H1 (cell line): Measurements from ENCODE around the gene BRSK2. TPM values are rescaled to one million over a fixed set of nuclear protein-coding genes. Genes with fewer than 3 reads are reported as not detected.

ENCODE experiments used
- CTCF ChIA-PET: fragments of 300-600 bp; sonication (Branson Sonifier 250); formaldehyde crosslinking; loops from one replicate; lab custom pipeline; 2021; ENCODE audit not compliant: partially characterized antibody; lab: Charles Lee
- POLR2A ChIA-PET: fragments of 300-600 bp; sonication (Branson Sonifier 250); formaldehyde crosslinking; loops from one replicate; lab custom pipeline; 2021; ENCODE audit warnings: inconsistent platforms; ENCODE audit not compliant: partially characterized antibody; lab: Charles Lee
- DNase-seq, 2 experiments: peaks; one replicate each; pipeline versions ENCODE4 v3.0.0 to v3.0.0-alpha.2; 2010 to 2022; ENCODE audit warnings: low spot score in 2 of 2, low read depth in 1 of 2, mixed read lengths in 1 of 2
- FAIRE-seq: peaks from 2 replicates; lab custom pipeline; 2011; peaks lifted over from hg19 to GRCh38; lab: Jason Lieb, UNC
- H2AFZ ChIP-seq: 2 replicates; pipeline ENCODE4 v1.8.1; 2012; ENCODE audit warnings: low read length, inconsistent platforms
- H2AK5ac ChIP-seq: 2 replicates; pipeline ENCODE4 v1.6.1; 2013; ENCODE audit warnings: low read depth, low read length
- H2BK120ac ChIP-seq: replicated peaks from 2 replicates; pipeline ENCODE3; 2013; ENCODE audit warnings: low read depth, low read length, inconsistent platforms
- H2BK12ac ChIP-seq: 2 replicates; pipeline ENCODE4 v1.6.1; 2013; ENCODE audit warnings: low read depth, low read length
- H2BK15ac ChIP-seq: 2 replicates; pipeline ENCODE4 v1.6.1; 2013; ENCODE audit warnings: low read length
- H2BK20ac ChIP-seq: 2 replicates; pipeline ENCODE4 v1.6.1; 2013; ENCODE audit warnings: low read length
- H2BK5ac ChIP-seq: 2 replicates; pipeline ENCODE4 v1.6.1; 2013; ENCODE audit warnings: low read depth, low read length
- H3K14ac ChIP-seq: 2 replicates; pipeline ENCODE4 v1.6.1; 2013; ENCODE audit warnings: inconsistent platforms; ENCODE audit not compliant: insufficient read length
- H3K18ac ChIP-seq: 2 replicates; pipeline ENCODE4 v1.6.1; 2013; ENCODE audit warnings: low read length; ENCODE audit errors: extremely low read depth
- H3K23ac ChIP-seq: 2 replicates; pipeline ENCODE4 v1.6.1; 2013; ENCODE audit warnings: inconsistent platforms; ENCODE audit not compliant: insufficient read length
- H3K23me2 ChIP-seq: 2 replicates; pipeline ENCODE4 v1.6.1; 2013; ENCODE audit warnings: low read depth, low read length
- H3K27ac ChIP-seq: 2 replicates; pipeline ENCODE4 v1.6.1; 2011; ENCODE audit warnings: low read depth, low read length, inconsistent platforms
- H3K27me3 ChIP-seq, 4 experiments: replicated peaks in 1 of 4; 1 replicate in 1 of 4; 2 replicates in 3 of 4; pipeline versions ENCODE4 v1.6.1 to v1.8.1; 2011 to 2013; ENCODE audit warnings: low read length in 3 of 4, mild to moderate bottlenecking in 3 of 4, inconsistent platforms in 2 of 4, mixed read lengths in 2 of 4, moderate library complexity in 1 of 4; ENCODE audit not compliant: control insufficient read depth in 3 of 4, insufficient read depth in 3 of 4; ENCODE audit errors: extremely low read depth in 1 of 4
- H3K36me3 ChIP-seq, 4 experiments: 2 replicates each; pipeline versions ENCODE4 v1.6.1 to v1.8.1; 2011 to 2013; ENCODE audit warnings: mild to moderate bottlenecking in 4 of 4, low read length in 3 of 4, moderate library complexity in 2 of 4, control low read depth in 1 of 4, inconsistent platforms in 1 of 4; ENCODE audit not compliant: insufficient read depth in 4 of 4, control insufficient read depth in 2 of 4
- H3K4ac ChIP-seq: replicated peaks from 2 replicates; pipeline ENCODE3; 2013; ENCODE audit warnings: low read length, low read depth, mixed read lengths, inconsistent platforms; ENCODE audit not compliant: insufficient read length
- H3K4me1 ChIP-seq, 4 experiments: replicated peaks in 1 of 4; 1 replicate in 1 of 4; 2 replicates in 3 of 4; pipeline versions ENCODE4 v1.6.1 to v1.8.1; 2011 to 2013; ENCODE audit warnings: low read length in 3 of 4, inconsistent platforms in 2 of 4, mixed read lengths in 1 of 4; ENCODE audit not compliant: insufficient read depth in 4 of 4, control insufficient read depth in 3 of 4
- H3K4me2 ChIP-seq, 2 experiments: 2 replicates each; pipeline versions ENCODE4 v1.6.1 to v1.8.1; 2011 to 2013; ENCODE audit warnings: low read depth in 2 of 2, low read length in 2 of 2, control low read depth in 1 of 2, inconsistent platforms in 1 of 2, mild to moderate bottlenecking in 1 of 2; ENCODE audit not compliant: insufficient read depth in 1 of 2
- H3K4me3 ChIP-seq, 4 experiments: fragments of 200-600, 300-600 bp in 1 of 4; sonication (generic), shearing (Covaris generic), sonication (Bioruptor Twin) in 1 of 4; 2 replicates each; pipeline versions ENCODE4 v1.5.1 to v1.8.1; 2011 to 2016; ENCODE audit warnings: low read length in 4 of 4, low read depth in 3 of 4, control low read depth in 2 of 4, inconsistent platforms in 2 of 4, mild to moderate bottlenecking in 2 of 4, mixed read lengths in 1 of 4, moderate library complexity in 1 of 4; ENCODE audit not compliant: insufficient read depth in 2 of 4; ENCODE audit errors: extremely low read depth in 1 of 4
- H3K56ac ChIP-seq: replicated peaks from 2 replicates; pipeline ENCODE3; 2013; ENCODE audit warnings: low read depth, mild to moderate bottlenecking, mixed read lengths, low read length, inconsistent platforms; ENCODE audit not compliant: insufficient read length
- H3K79me1 ChIP-seq: 2 replicates; pipeline ENCODE4 v1.6.1; 2013; ENCODE audit warnings: low read depth, low read length, control low read depth
- H3K79me2 ChIP-seq, 2 experiments: 2 replicates each; pipeline versions ENCODE4 v1.6.1 to v1.8.1; 2012 to 2013; ENCODE audit warnings: low read length in 2 of 2, mild to moderate bottlenecking in 2 of 2, inconsistent platforms in 1 of 2; ENCODE audit not compliant: insufficient read depth in 2 of 2, control insufficient read depth in 1 of 2
- H3K9ac ChIP-seq, 4 experiments: replicated peaks in 1 of 4; 1 replicate in 1 of 4; 2 replicates in 3 of 4; pipeline versions ENCODE4 v1.6.1 to v1.8.1; 2011 to 2013; ENCODE audit warnings: low read depth in 3 of 4, low read length in 3 of 4, control low read depth in 2 of 4, mild to moderate bottlenecking in 2 of 4, moderate library complexity in 2 of 4, inconsistent platforms in 1 of 4; ENCODE audit errors: extremely low read depth in 1 of 4
- H3K9me3 ChIP-seq, 2 experiments: 2 replicates each; pipeline versions ENCODE4 v1.6.1 to v1.8.1; 2012 to 2013; ENCODE audit warnings: mild to moderate bottlenecking in 2 of 2, moderate library complexity in 2 of 2, control low read depth in 1 of 2, inconsistent platforms in 1 of 2, low read depth in 1 of 2, low read length in 1 of 2, mixed read lengths in 1 of 2; ENCODE audit not compliant: insufficient read depth in 2 of 2
- H4K20me1 ChIP-seq, 2 experiments: replicated peaks in 1 of 2; 2 replicates each; pipeline versions ENCODE3 to v1.8.1; 2011 to 2013; ENCODE audit warnings: inconsistent platforms in 2 of 2, low read length in 2 of 2, mild to moderate bottlenecking in 1 of 2; ENCODE audit not compliant: insufficient read depth in 2 of 2, control insufficient read depth in 1 of 2
- H4K5ac ChIP-seq: 2 replicates; pipeline ENCODE4 v1.6.1; 2013; ENCODE audit warnings: low read length, low read depth, mixed read lengths, inconsistent platforms; ENCODE audit not compliant: insufficient read length
- H4K8ac ChIP-seq: 2 replicates; pipeline ENCODE4 v1.8.0; 2013; ENCODE audit warnings: mild to moderate bottlenecking, moderate library complexity, low read length, inconsistent platforms; ENCODE audit not compliant: insufficient read depth; ENCODE audit errors: extremely low read depth
- H4K91ac ChIP-seq: replicated peaks from 2 replicates; pipeline ENCODE3; 2013; ENCODE audit warnings: low read length, mixed read lengths, inconsistent platforms; ENCODE audit not compliant: insufficient read length
- BRCA1 ChIP-seq: IDR thresholded peaks from 2 replicates; pipeline ENCODE4 v1.6.1; 2012; ENCODE audit warnings: low read depth, low read length, improper control_type of control experiment
- EP300 ChIP-seq, 2 experiments: IDR thresholded peaks; 1 replicate in 1 of 2; 2 replicates in 1 of 2; pipeline ENCODE4 v1.6.1; 2011 to 2012; ENCODE audit warnings: low read depth in 2 of 2, low read length in 2 of 2, mild to moderate bottlenecking in 2 of 2, borderline replicate concordance in 1 of 2, inconsistent platforms in 1 of 2, moderate library complexity in 1 of 2
- HDAC2 ChIP-seq, 2 experiments: fragments of 300-600 bp in 1 of 2; sonication (generic) in 1 of 2; IDR thresholded peaks; 2 replicates each; pipeline ENCODE4 v1.6.1; 2011 to 2012; ENCODE audit warnings: low read depth in 2 of 2, low read length in 2 of 2, mild to moderate bottlenecking in 2 of 2, moderate library complexity in 2 of 2, borderline replicate concordance in 1 of 2, inconsistent platforms in 1 of 2
- KDM1A ChIP-seq: fragments of 200-600, 300-600 bp; sonication (generic); IDR thresholded peaks from 2 replicates; pipeline ENCODE4 v1.7.1; 2016; ENCODE audit warnings: mild to moderate bottlenecking, low read length, borderline replicate concordance
- RAD21 ChIP-seq, 2 experiments: IDR thresholded peaks in 1 of 2; conservative IDR thresholded peaks in 1 of 2; 2 replicates each; pipeline ENCODE4 v1.6.1; 2011; ENCODE audit warnings: low read depth in 2 of 2, low read length in 2 of 2, improper control_type of control experiment in 1 of 2, inconsistent platforms in 1 of 2, mild to moderate bottlenecking in 1 of 2, moderate library complexity in 1 of 2
- RXRA ChIP-seq: IDR thresholded peaks from 2 replicates; pipeline ENCODE4 v1.6.1; 2011; ENCODE audit warnings: low read depth, mild to moderate bottlenecking, low read length, moderate library complexity; ENCODE audit not compliant: insufficient read depth
- SIN3A ChIP-seq, 2 experiments: IDR thresholded peaks in 1 of 2; conservative IDR thresholded peaks in 1 of 2; 2 replicates each; pipeline ENCODE4 v1.6.1; 2011 to 2012; ENCODE audit warnings: low read length in 2 of 2, improper control_type of control experiment in 1 of 2, low read depth in 1 of 2, mild to moderate bottlenecking in 1 of 2
- TAF1 ChIP-seq: IDR thresholded peaks from 2 replicates; pipeline ENCODE4 v1.6.1; 2011; ENCODE audit warnings: mild to moderate bottlenecking, low read depth, low read length
- ZNF274 ChIP-seq: IDR thresholded peaks from 2 replicates; pipeline ENCODE4 v1.7.0; 2012; ENCODE audit warnings: low read length, borderline replicate concordance; ENCODE audit errors: extremely low read depth
- WGBS, 2 experiments: shearing (Covaris generic) in 1 of 2; methylation state at CpG; one replicate each; pipeline versions ENCODE4 v1.1.6 to v1.1.7; 2013 to 2015; ENCODE audit warnings: low lambda C conversion rate in 2 of 2, mixed read lengths in 2 of 2, inconsistent platforms in 1 of 2, low coverage in 1 of 2, missing lambda C conversion rate in 1 of 2; ENCODE audit not compliant: insufficient replicate concordance in 2 of 2, insufficient coverage in 1 of 2, insufficient read length in 1 of 2; ENCODE audit errors: extremely low coverage in 1 of 2, missing lambda C conversion rate in 1 of 2; 5-methylcytosine and 5-hydroxymethylcytosine counted together
- polyA plus RNA-seq, 7 experiments: library from polyadenylated mRNA; depleted of rRNA in 3 of 7; stranded (reverse) in 5 of 7; unstranded in 2 of 7; fragments of >200 nt in 5 of 7; fragments of 200-250 nt in 2 of 7; gene quantifications; 1 replicate in 5 of 7; 2 replicates in 1 of 7; 4 replicates in 1 of 7; pipeline versions ENCODE4 v1.2.1 to v1.2.3, GENCODE V29; 2011 to 2013; ENCODE audit warnings: missing spikeins in 2 of 7, mixed read lengths in 2 of 7
- total RNA-seq: library from RNA; stranded (reverse); fragmentation: NEBNext Ultra II Directional; extraction: Animal tissue kit (Norgen Biotek cat#: 25700); gene quantifications from 2 replicates; pipeline ENCODE4 v1.2.1, GENCODE V29; 2021

BRSK2 gene
- total and polyA plus RNA-seq, 2 of the 8 experiments (the other 6 are each of a cell fraction or from before 2014, with no cell fraction given): 17.3 to 27.1 TPM

DNA sequence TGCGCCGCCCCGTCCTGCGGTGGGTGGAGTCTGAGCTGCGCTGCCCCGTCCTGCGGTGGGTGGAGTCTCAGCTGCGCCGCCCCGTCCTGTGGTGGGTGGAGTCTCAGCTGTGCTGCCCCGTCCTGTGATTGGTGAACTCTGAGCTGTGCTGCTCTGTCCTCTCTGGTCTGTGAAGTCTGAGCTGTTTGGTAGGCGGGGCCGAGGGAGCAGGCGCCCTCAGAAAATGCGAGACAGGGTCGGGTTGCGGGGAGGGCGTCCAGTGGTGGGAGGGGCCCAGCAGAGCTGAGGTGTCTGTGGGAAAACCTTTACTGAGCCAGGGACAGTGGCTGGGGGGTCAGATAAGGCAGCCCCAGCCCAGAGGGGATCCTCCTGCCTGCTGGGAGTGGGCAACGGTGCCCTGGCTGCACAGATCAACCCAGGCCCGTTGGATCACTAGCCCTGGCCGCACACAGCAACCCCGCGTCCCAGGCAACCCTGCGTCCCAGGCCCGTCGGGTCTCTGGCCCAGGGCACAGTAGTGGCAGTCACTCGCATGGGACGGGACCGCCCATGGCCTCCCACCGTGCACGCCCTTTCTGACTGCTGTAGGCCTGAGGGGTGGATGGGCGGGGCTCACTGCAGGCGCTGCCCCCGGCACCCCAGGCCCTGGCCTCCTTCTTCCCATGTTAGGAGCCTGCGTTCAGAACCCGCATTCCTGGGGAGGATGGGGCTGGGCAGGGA lies 22.8 kb downstream of the BRSK2 start:
- H3K4me2 ChIP-seq: no peak overlapping the region
- no peaks in the 10 kb centered on the region for H3K23me2 ChIP-seq
- no peak overlapping the region for H2BK12ac ChIP-seq
- H2BK120ac ChIP-seq: no peak overlapping the region
- FAIRE-seq (no peak), DNase-seq (no peak)
- peaks cover 2 to 4% of the 10 kb centered on the region in 2 experiments for H4K20me1 ChIP-seq
- H3K4ac ChIP-seq: no peak overlapping the region
- no peak overlapping the region for H2BK5ac ChIP-seq
- no peaks in the 10 kb centered on the region for H3K27me3 ChIP-seq
- H2BK15ac ChIP-seq: no peak overlapping the region
- peaks cover 9% of the 10 kb centered on the region; the same call in 1 of the 2 replicates for H3K79me1 ChIP-seq
- no peak overlapping the region for H3K56ac ChIP-seq
- no peak overlapping the region for H3K9ac ChIP-seq
- H4K91ac ChIP-seq: no peak overlapping the region
- POLR2A ChIA-PET: no interaction called here
- WGBS, 2 experiments: 87% methylated on average over 25 of the region's 36 CpGs; no CpG with 5 or more reads in 1 of the 2 experiments
- H3K4me3 ChIP-seq: no peak overlapping the region
- H2AK5ac ChIP-seq: no peak overlapping the region
- H3K14ac ChIP-seq: no peak overlapping the region
- H3K23ac ChIP-seq: no peak overlapping the region
- H3K9me3 ChIP-seq: peaks cover 30 to 54% of the 10 kb centered on the region in 2 experiments
- peaks cover 0 to 13% of the 10 kb centered on the region in 2 experiments; a peak in 2 of 4 replicates for H3K79me2 ChIP-seq
- no peak overlapping the region for H2BK20ac ChIP-seq
- H3K18ac ChIP-seq: no peak overlapping the region
- no peak overlapping the region for H4K8ac ChIP-seq
- no peak overlapping the region for H3K27ac ChIP-seq
- TF ChIP-seq SIN3A (conservative IDR thresholded peaks at IDR 0.05 in 1 of 2, IDR thresholded peaks at IDR 0.05 in 1 of 2; ENCODE audit: low read depth in 1 of 2, low read length in 2 of 2) (no peak), ZNF274 (no peak), KDM1A (no peak), EP300 (IDR thresholded peaks at IDR 0.05; ENCODE audit: borderline replicate concordance in 1 of 2, low read depth in 2 of 2, low read length in 2 of 2) (no peak), TAF1 (no peak), RXRA (no peak), BRCA1 (no peak), HDAC2 (IDR thresholded peaks at IDR 0.05; ENCODE audit: borderline replicate concordance in 1 of 2, low read depth in 2 of 2, low read length in 2 of 2) (no peak), RAD21 (IDR thresholded peaks at IDR 0.05 in 1 of 2, conservative IDR thresholded peaks at IDR 0.05 in 1 of 2; ENCODE audit: low read depth in 2 of 2, low read length in 2 of 2) (no peak)
- CTCF ChIA-PET: interaction anchor here (1.3 kb wide), 1 partner anchor 10 kb away, joined by 4 read pairs; no protein-coding TSS in a partner anchor
- peaks cover 0 to 10% (median 0%) of the 10 kb centered on the region in 4 experiments; a peak in 2 of 8 replicates for H3K36me3 ChIP-seq
- H2AFZ ChIP-seq: no peak overlapping the region
- H3K4me1 ChIP-seq: no peaks in the 10 kb centered on the region; a peak in 2 of 7 replicates
- no peak overlapping the region for H4K5ac ChIP-seq
